ENCODE results near the gene OAS2.

Gene OAS2

DNA sequence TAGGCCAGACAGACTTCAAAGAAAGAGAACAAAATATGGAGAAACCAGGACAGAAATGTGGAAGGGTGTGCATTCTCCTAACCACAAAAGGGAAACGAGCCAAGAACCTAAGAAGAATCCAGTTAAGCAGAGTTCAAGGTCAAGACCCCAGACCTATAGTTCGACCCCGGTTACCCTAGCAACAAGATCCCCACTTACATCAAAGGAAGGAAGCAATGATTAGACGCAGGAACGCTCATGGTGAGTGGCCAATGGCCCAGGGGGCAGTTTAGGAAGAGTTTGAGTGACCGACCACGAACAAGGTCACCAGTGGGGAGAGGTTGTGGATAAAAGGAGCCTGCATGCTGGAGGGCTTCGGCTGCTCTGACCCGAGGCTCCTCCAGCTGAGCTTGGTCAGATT, 36.2 kb downstream of the OAS2 start:
- TF ChIP-seq, protein P1, sequence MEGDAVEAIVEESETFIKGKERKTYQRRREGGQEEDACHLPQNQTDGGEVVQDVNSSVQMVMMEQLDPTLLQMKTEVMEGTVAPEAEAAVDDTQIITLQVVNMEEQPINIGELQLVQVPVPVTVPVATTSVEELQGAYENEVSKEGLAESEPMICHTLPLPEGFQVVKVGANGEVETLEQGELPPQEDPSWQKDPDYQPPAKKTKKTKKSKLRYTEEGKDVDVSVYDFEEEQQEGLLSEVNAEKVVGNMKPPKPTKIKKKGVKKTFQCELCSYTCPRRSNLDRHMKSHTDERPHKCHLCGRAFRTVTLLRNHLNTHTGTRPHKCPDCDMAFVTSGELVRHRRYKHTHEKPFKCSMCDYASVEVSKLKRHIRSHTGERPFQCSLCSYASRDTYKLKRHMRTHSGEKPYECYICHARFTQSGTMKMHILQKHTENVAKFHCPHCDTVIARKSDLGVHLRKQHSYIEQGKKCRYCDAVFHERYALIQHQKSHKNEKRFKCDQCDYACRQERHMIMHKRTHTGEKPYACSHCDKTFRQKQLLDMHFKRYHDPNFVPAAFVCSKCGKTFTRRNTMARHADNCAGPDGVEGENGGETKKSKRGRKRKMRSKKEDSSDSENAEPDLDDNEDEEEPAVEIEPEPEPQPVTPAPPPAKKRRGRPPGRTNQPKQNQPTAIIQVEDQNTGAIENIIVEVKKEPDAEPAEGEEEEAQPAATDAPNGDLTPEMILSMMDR (IDR thresholded peaks at IDR 0.05), result no peak

DNA sequence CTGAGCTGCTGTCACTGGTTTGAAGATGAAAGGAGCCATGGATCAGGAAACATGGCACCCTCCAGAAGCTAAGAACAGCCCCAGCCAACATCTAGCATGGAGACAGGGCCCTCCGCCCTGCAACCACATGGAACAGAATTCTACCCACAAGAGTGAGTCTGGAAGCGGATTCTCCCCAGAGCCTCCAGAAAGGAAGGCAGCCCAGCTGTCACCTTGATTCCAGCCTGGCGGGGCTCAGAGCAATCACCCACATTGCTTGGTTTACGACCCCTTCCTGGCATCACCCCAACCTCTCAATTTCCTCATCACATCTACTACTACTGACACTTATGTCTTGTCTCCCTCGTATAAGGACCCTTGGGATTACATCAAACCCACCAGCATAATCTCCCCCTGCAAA, 38.5 kb downstream of the OAS2 start:
- TF ChIP-seq, protein P1 (IDR thresholded peaks at IDR 0.05), result no peak

DNA sequence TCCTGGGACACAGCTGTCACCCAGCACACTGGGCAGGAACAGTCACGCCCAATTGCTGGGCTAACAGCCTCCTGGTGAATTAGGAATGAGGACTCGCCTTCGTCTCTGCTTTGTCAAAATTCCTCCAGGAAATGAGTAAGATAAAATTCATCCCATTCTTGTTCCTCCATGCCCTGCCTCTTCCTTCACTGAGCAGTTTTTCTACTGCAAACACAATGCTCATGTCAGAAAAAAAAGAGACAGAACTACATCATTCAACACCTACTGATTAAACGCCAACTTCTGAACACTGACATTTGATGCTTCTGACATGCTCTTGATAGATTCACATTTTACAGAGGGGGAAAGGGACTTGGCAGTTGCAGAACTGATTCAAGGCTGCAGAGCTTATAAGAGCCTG, 40.7 kb downstream of the OAS2 start:
- TF ChIP-seq, protein P1 (IDR thresholded peaks at IDR 0.05), result no peak

DNA sequence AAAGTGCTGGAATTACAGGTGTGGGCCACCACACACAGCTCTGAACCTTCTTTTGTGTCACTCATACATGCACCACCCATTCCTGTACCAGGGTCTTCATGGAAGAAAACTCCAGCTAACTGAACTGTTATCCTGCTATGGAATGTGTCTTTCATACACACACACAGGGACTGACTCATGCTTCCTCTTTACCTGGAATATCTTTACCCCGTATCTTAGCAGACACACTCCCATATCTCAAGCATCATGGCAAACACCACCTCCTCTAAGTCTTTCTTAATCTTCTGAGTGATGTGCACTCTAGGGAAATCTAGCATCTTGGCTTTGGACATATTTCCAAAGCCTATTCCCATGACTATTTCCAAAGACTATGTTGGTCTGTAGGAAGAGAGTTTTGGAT, 43.2 kb downstream of the OAS2 start:
- TF ChIP-seq, protein P1 (IDR thresholded peaks at IDR 0.05), result no peak

DNA sequence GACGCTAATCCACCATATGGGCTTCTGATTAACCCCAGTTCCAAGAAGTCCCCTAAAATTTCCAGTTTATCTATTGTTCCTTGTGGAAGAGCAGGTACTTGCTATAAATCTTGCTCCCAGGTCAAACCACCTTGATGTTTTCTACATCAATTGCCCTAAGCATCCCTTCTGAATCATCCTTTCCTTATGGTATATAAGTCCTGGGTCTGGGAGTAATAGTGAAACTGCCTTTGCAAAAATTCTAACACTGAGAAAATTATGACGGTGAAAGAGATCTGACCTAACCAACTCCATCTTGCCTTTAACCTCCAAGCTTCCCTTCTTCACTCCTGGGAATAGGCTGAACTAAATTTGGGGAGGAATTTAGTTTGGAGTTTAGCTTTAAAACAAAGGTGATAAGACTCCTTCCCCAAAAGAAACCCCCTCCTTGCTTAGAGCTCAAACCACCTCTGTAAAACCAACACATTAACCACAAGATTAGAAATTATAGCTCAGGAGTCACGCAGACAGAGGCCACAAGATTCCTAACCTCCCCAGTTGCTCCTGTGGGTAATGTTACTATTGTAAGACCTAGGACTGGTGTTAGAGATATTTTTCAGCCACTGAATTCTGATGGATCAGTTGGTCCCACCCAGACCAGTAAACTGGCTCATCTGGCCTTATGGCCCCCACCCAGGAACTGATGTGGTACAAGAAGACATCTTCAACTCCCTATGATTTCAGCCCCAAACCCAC, 44.4 kb downstream of the OAS2 start:
- TF ChIP-seq, protein P1 (IDR thresholded peaks at IDR 0.05), result no peak

DNA sequence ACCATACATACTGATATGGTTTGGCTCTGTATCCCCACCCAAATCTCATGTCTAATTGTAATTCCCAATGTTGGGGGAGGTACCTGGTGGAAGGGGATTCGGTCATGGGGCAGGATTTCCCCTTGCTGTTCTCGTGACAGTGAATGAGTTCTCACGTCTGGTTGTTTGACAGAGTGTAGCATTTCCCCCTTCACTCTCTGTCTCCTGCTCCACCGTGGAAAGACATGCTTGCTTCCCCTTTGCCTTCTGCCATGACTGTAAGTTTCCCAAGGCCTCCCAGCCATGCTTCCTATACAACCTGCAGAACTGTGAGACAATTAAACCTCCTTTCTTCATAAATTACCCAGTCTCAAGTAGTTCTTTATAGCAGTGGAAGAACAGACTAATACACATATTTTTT, 49.4 kb downstream of the OAS2 start:
- TF ChIP-seq, protein P1 (IDR thresholded peaks at IDR 0.05), result no peak

DNA sequence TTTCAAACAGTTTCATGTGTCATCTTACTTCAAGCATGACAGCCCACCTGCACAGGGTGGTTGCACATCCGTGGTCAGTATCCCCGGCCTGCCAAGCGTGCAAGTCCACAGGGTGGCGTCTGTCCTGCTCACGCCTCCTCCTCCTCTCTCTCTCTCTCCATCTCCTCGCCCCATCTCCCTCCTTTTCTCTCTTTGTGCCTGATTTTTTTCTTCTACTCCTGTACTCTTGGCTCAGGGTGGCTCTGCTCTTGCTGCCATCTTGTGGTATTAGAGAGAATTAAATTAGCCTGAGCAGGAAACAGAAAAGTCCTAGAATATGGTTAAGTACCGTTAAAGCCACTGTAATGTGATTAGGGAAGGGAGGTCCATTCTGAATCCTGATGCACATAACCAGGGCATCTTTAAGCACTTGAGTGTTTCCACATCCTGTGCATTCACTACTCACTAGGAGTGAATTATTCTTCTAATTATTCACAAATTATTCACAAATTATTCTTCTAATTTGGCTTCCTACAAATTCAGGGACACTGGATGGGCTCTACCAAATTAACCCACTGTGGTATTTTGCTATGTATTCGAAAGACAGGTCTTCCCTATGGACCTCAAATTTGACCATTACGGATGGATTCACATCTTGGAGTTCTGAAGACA, 52.7 kb downstream of the OAS2 start:
- TF ChIP-seq, protein P1 (IDR thresholded peaks at IDR 0.05), result peak; percentile 74
